ENCODE measurements around the gene GABBR2.
"Not testable (repeated sequence)": the region's sequence is repeated elsewhere in the genome, so short reads cannot be mapped to it uniquely, and the experiment has no call there.

The GABBR2 gene

GRCh38 chr9:98686961-98687855, 21.5 kb downstream of the GABBR2 start:
- no peak for DNase-seq (ENCODE audit: low spot score)

GRCh38 chr9:98684816-98685215, 23.9 kb downstream of the GABBR2 start:
- not testable (repeated sequence) for DNase-seq (ENCODE audit: low spot score)

GRCh38 chr9:98678244-98678842, 30.4 kb downstream of the GABBR2 start:
- no peak for DNase-seq (ENCODE audit: low spot score)

- DNase-seq (ENCODE audit: low spot score), result no peak
Measured at GRCh38 chr9:98673681-98674080, 35.1 kb downstream of the GABBR2 start.

GRCh38 chr9:98667005-98667640, 41.6 kb downstream of the GABBR2 start:
- DNase-seq (ENCODE audit: low spot score), result no peak

- no peak for DNase-seq (ENCODE audit: low spot score)
Measured at GRCh38 chr9:98665501-98665900, 43.2 kb downstream of the GABBR2 start.

- DNase-seq (ENCODE audit: low spot score), result no peak
Measured at GRCh38 chr9:98660541-98660940, 48.2 kb downstream of the GABBR2 start.

- no peak for DNase-seq (ENCODE audit: low spot score)
Measured at GRCh38 chr9:98658951-98659351, 49.8 kb downstream of the GABBR2 start.

- DNase-seq (ENCODE audit: low spot score), result no peak
Measured at GRCh38 chr9:98657897-98658296, 50.8 kb downstream of the GABBR2 start.

GRCh38 chr9:98656511-98656910, 52.2 kb downstream of the GABBR2 start:
- no peak for DNase-seq (ENCODE audit: low spot score)

- DNase-seq (ENCODE audit: low spot score), result not testable (repeated sequence)
Measured at GRCh38 chr9:98655428-98655827, 53.3 kb downstream of the GABBR2 start.

- no peak for DNase-seq (ENCODE audit: low spot score)
Measured at GRCh38 chr9:98654247-98654646, 54.5 kb downstream of the GABBR2 start.

GRCh38 chr9:98652741-98653140, 56.0 kb downstream of the GABBR2 start:
- no peak for DNase-seq (ENCODE audit: low spot score)

- DNase-seq (ENCODE audit: low spot score), result no peak
Measured at GRCh38 chr9:98652302-98652701, 56.4 kb downstream of the GABBR2 start.

GRCh38 chr9:98647236-98647635, 61.5 kb downstream of the GABBR2 start:
- no peak for DNase-seq (ENCODE audit: low spot score)

- DNase-seq (ENCODE audit: low spot score), result no peak
Measured at GRCh38 chr9:98644011-98644410, 64.7 kb downstream of the GABBR2 start.

- DNase-seq (ENCODE audit: low spot score), result no peak
Measured at GRCh38 chr9:98642661-98643312, 65.9 kb downstream of the GABBR2 start.

- DNase-seq (ENCODE audit: low spot score), result no peak
Measured at GRCh38 chr9:98641695-98642094, 67.0 kb downstream of the GABBR2 start.

GRCh38 chr9:98640394-98640793, 68.3 kb downstream of the GABBR2 start:
- DNase-seq (ENCODE audit: low spot score), result no peak

- no peak for DNase-seq (ENCODE audit: low spot score)
Measured at GRCh38 chr9:98639133-98639532, 69.6 kb downstream of the GABBR2 start.

- no peak for DNase-seq (ENCODE audit: low spot score)
Measured at GRCh38 chr9:98637381-98637780, 71.4 kb downstream of the GABBR2 start.

- no peak for DNase-seq (ENCODE audit: low spot score)
Measured at GRCh38 chr9:98635374-98635773, 73.4 kb downstream of the GABBR2 start.

Measured in globus pallidus (tissue), 1 donor.